H9 (cell line): ENCODE measurements around the gene GNB4. TPM values are rescaled to one million over a fixed set of nuclear protein-coding genes. Genes with fewer than 3 reads are reported as not detected.

ENCODE experiments used
- DNase-seq: peaks from one replicate; pipeline ENCODE4 v3.0.0-alpha.2; 2017
- H2AFZ ChIP-seq: one replicate; pipeline ENCODE4 v1.6.1; 2013; ENCODE audit warnings: mild to moderate bottlenecking, low read length, control low read depth, moderate library complexity
- H2AK5ac ChIP-seq: 2 replicates; pipeline ENCODE4 v1.6.1; 2013; ENCODE audit warnings: low read length, control low read depth, mixed read lengths; ENCODE audit not compliant: insufficient read length
- H2BK120ac ChIP-seq: one replicate; pipeline ENCODE4 v1.6.1; 2013; ENCODE audit warnings: low read depth, mild to moderate bottlenecking, low read length, control low read depth, inconsistent platforms; ENCODE audit not compliant: poor library complexity, severe bottlenecking
- H2BK12ac ChIP-seq: 2 replicates; pipeline ENCODE4 v1.6.1; 2013; ENCODE audit warnings: low read length, control low read depth, mixed read lengths, low read depth; ENCODE audit not compliant: insufficient read length
- H2BK15ac ChIP-seq: 2 replicates; pipeline ENCODE4 v1.6.1; 2013; ENCODE audit warnings: low read depth, low read length, control low read depth
- H2BK20ac ChIP-seq: one replicate; pipeline ENCODE4 v1.6.1; 2013; ENCODE audit warnings: low read depth, mild to moderate bottlenecking, low read length, control low read depth, inconsistent platforms; ENCODE audit not compliant: poor library complexity, severe bottlenecking
- H2BK5ac ChIP-seq: 2 replicates; pipeline ENCODE4 v1.6.1; 2013; ENCODE audit warnings: low read length, control low read depth, mixed read lengths; ENCODE audit not compliant: insufficient read length
- H3K14ac ChIP-seq: 2 replicates; pipeline ENCODE4 v1.6.1; 2013; ENCODE audit warnings: low read length, control low read depth; ENCODE audit not compliant: insufficient read depth
- H3K18ac ChIP-seq: 2 replicates; pipeline ENCODE4 v1.6.1; 2013; ENCODE audit warnings: low read depth, mild to moderate bottlenecking, mixed read lengths, low read length, control low read depth; ENCODE audit not compliant: insufficient read length
- H3K23ac ChIP-seq: 2 replicates; pipeline ENCODE4 v1.6.1; 2013; ENCODE audit warnings: low read length, control low read depth, mixed read lengths, low read depth; ENCODE audit not compliant: insufficient read length
- H3K23me2 ChIP-seq: 2 replicates; pipeline ENCODE4 v1.6.1; 2013; ENCODE audit warnings: low read depth, mild to moderate bottlenecking, mixed read lengths, low read length, control low read depth; ENCODE audit not compliant: insufficient read length, poor library complexity, severe bottlenecking
- H3K27ac ChIP-seq: 2 replicates; pipeline ENCODE4 v1.5.1; 2013; ENCODE audit warnings: low read length, control low read depth, mixed read lengths, low read depth; ENCODE audit not compliant: insufficient read length
- H3K27me3 ChIP-seq: 2 replicates; pipeline ENCODE4 v1.6.1; 2013; ENCODE audit warnings: low read length, control low read depth, inconsistent platforms; ENCODE audit not compliant: insufficient read depth
- H3K4ac ChIP-seq: 2 replicates; pipeline ENCODE4 v1.6.1; 2013; ENCODE audit warnings: low read depth, mild to moderate bottlenecking, control low read depth, inconsistent platforms, low read length, moderate library complexity
- H3K4me1 ChIP-seq: 2 replicates; pipeline ENCODE4 v1.6.1; 2013; ENCODE audit warnings: low read length, control low read depth, inconsistent platforms; ENCODE audit not compliant: insufficient read depth
- H3K4me2 ChIP-seq: 2 replicates; pipeline ENCODE4 v1.6.1; 2013; ENCODE audit warnings: low read length, control low read depth, mixed read lengths; ENCODE audit not compliant: insufficient read length, insufficient read depth
- H3K56ac ChIP-seq: 2 replicates; pipeline ENCODE4 v1.6.1; 2013; ENCODE audit warnings: low read depth, mild to moderate bottlenecking, mixed read lengths, low read length, control low read depth; ENCODE audit not compliant: insufficient read length
- H3K79me1 ChIP-seq: 2 replicates; pipeline ENCODE4 v1.6.1; 2013; ENCODE audit warnings: low read depth, mild to moderate bottlenecking, moderate library complexity, low read length, control low read depth, inconsistent platforms; ENCODE audit not compliant: insufficient read depth, poor library complexity, severe bottlenecking
- H3K79me2 ChIP-seq: 2 replicates; pipeline ENCODE4 v1.6.1; 2013; ENCODE audit warnings: low read length, control low read depth, inconsistent platforms; ENCODE audit not compliant: insufficient read depth
- H3K9ac ChIP-seq: 2 replicates; pipeline ENCODE4 v1.6.1; 2013; ENCODE audit warnings: low read length, control low read depth, mixed read lengths; ENCODE audit not compliant: insufficient read length; ENCODE audit errors: extremely low read depth
- H3K9me3 ChIP-seq: one replicate; pipeline ENCODE4 v1.6.1; 2013; ENCODE audit warnings: low read depth, low read length, inconsistent platforms; ENCODE audit not compliant: control insufficient read depth
- H3T11ph ChIP-seq: one replicate; pipeline ENCODE4 v1.6.1; 2013; ENCODE audit warnings: mild to moderate bottlenecking, low read length, control low read depth, inconsistent platforms
- H4K20me1 ChIP-seq: one replicate; pipeline ENCODE4 v1.6.1; 2013; ENCODE audit not compliant: control insufficient read depth, insufficient read length, insufficient read depth
- H4K5ac ChIP-seq: 2 replicates; pipeline ENCODE4 v1.6.1; 2013; ENCODE audit warnings: low read depth, mild to moderate bottlenecking, mixed read lengths, low read length, control low read depth; ENCODE audit not compliant: insufficient read length
- H4K8ac ChIP-seq: replicated peaks from 2 replicates; pipeline ENCODE4 v1.6.1; 2013; ENCODE audit warnings: low read length, control low read depth, mixed read lengths, low read depth; ENCODE audit not compliant: insufficient read length
- H4K91ac ChIP-seq: 2 replicates; pipeline ENCODE4 v1.6.1; 2013; ENCODE audit warnings: low read depth, mild to moderate bottlenecking, moderate library complexity, mixed read lengths, low read length, control low read depth; ENCODE audit not compliant: insufficient read length
- H3K27ac Mint-ChIP-seq, 3 experiments: 2 replicates in 2 of 3; 3 replicates in 1 of 3; pipeline ENCODE4 v1.8.0; 2020 to 2021; ENCODE audit warnings: mixed read lengths in 3 of 3, mild to moderate bottlenecking in 1 of 3, moderate library complexity in 1 of 3
- H3K27me3 Mint-ChIP-seq: 2 replicates; pipeline ENCODE4 v1.8.0; 2021; ENCODE audit warnings: low read depth, mild to moderate bottlenecking, moderate library complexity, mixed read lengths
- H3K36me3 Mint-ChIP-seq, 3 experiments: 2 replicates in 2 of 3; 3 replicates in 1 of 3; pipeline ENCODE4 v1.8.0; 2020 to 2021; ENCODE audit warnings: low read depth in 3 of 3, mixed read lengths in 3 of 3; ENCODE audit not compliant: insufficient read depth in 1 of 3
- H3K4me1 Mint-ChIP-seq, 2 experiments: 2 replicates each; pipeline ENCODE4 v1.8.0; 2020; ENCODE audit warnings: mixed read lengths in 2 of 2
- H3K4me3 Mint-ChIP-seq, 2 experiments: 2 replicates in 1 of 2; 3 replicates in 1 of 2; pipeline ENCODE4 v1.8.0; 2020 to 2021; ENCODE audit warnings: mild to moderate bottlenecking in 2 of 2, mixed read lengths in 2 of 2, moderate library complexity in 1 of 2
- H3K9me3 Mint-ChIP-seq, 2 experiments: 2 replicates in 1 of 2; 3 replicates in 1 of 2; pipeline ENCODE4 v1.8.0; 2020; ENCODE audit warnings: mild to moderate bottlenecking in 2 of 2, mixed read lengths in 2 of 2, moderate library complexity in 1 of 2
- WGBS: extraction: QIAGEN DNeasy Blood & Tissue Kit; methylation state at CpG from one replicate; pipeline ENCODE4 v1.1.7; 2013; ENCODE audit warnings: missing lambda C conversion rate, low lambda C conversion rate, mixed read lengths; ENCODE audit not compliant: insufficient read length; ENCODE audit errors: extremely low coverage; 5-methylcytosine and 5-hydroxymethylcytosine counted together
- total RNA-seq: library from RNA; stranded (reverse); gene quantifications from 2 replicates; pipeline ENCODE4 v1.2.1, GENCODE V29; 2021
- TF ChIP-seq, protein P1 (sequence below): fragments of 200-600 bp; sonication (generic); conservative IDR thresholded peaks from 3 replicates; pipeline ENCODE4 v1.8.0; 2021; ENCODE audit warnings: antibody characterized with exemption, mild to moderate bottlenecking

Gene GNB4
- total RNA-seq, 1 experiment from 2014 or later = 25.0 TPM

- Histone ChIP-seq H3K4me1 (no peaks in the 10 kb centered on the region; the same call in 1 of the 2 replicates), H3K18ac (no peak overlapping the region), H3K14ac (no peak overlapping the region), H3K23ac (no peak overlapping the region), H4K20me1 (no peaks in the 10 kb centered on the region), H3K4me2 (no peak overlapping the region), H3K4ac (no peak overlapping the region), H2BK15ac (no peak overlapping the region), H3K79me2 (peaks cover 2% of the 10 kb centered on the region; the same call in 1 of the 2 replicates), H3T11ph (no peak overlapping the region), H4K8ac (no peak overlapping the region), H3K79me1 (peaks cover 2% of the 10 kb centered on the region), H3K9ac (no peak overlapping the region), H3K27ac (no peak overlapping the region), H3K27me3 (no peaks in the 10 kb centered on the region), H4K5ac (no peak overlapping the region), H2AFZ (no peak overlapping the region), H2AK5ac (no peak overlapping the region), H2BK5ac (no peak overlapping the region), H2BK120ac (no peak overlapping the region), H2BK12ac (no peak overlapping the region), H4K91ac (no peak overlapping the region), H2BK20ac (no peak overlapping the region), H3K9me3 (no peaks in the 10 kb centered on the region), H3K56ac (no peak overlapping the region), H3K23me2 (no peaks in the 10 kb centered on the region)
- H3K4me3 Mint-ChIP-seq = no peak overlapping the region
- H3K36me3 Mint-ChIP-seq = no peaks in the 10 kb centered on the region; a peak in 1 of 7 replicates
- no CpG with 5 or more reads among the region's 5 CpGs for WGBS
- H3K27ac Mint-ChIP-seq = peak overlapping the region in 1 of 3 experiments; percentile 65; a peak in 2 of 7 replicates
- peak; percentile 41 for DNase-seq
- no peaks in the 10 kb centered on the region for H3K27me3 Mint-ChIP-seq
- no peaks in the 10 kb centered on the region for H3K9me3 Mint-ChIP-seq
- peaks cover 19% of the 10 kb centered on the region in 2 experiments for H3K4me1 Mint-ChIP-seq
- TF ChIP-seq, protein P1, sequence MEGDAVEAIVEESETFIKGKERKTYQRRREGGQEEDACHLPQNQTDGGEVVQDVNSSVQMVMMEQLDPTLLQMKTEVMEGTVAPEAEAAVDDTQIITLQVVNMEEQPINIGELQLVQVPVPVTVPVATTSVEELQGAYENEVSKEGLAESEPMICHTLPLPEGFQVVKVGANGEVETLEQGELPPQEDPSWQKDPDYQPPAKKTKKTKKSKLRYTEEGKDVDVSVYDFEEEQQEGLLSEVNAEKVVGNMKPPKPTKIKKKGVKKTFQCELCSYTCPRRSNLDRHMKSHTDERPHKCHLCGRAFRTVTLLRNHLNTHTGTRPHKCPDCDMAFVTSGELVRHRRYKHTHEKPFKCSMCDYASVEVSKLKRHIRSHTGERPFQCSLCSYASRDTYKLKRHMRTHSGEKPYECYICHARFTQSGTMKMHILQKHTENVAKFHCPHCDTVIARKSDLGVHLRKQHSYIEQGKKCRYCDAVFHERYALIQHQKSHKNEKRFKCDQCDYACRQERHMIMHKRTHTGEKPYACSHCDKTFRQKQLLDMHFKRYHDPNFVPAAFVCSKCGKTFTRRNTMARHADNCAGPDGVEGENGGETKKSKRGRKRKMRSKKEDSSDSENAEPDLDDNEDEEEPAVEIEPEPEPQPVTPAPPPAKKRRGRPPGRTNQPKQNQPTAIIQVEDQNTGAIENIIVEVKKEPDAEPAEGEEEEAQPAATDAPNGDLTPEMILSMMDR = no peak
Measured at GRCh38 chr3:179438841-179439240, 12.4 kb downstream of the GNB4 start.
